Thyroid gland (tissue), 4 donors: ENCODE results near the gene VASP. TPM values are rescaled to one million over a fixed set of nuclear protein-coding genes. Genes with fewer than 3 reads are reported as not detected.

Experiments
- DNase-seq, 2 donors: peaks; one replicate each; pipeline ENCODE4 v3.0.0-alpha.2; 2019
- H3K27ac ChIP-seq, 3 donors: fragments of 200-600 bp; sonication (generic); 1 replicate in 2 of 3; 2 replicates in 1 of 3; pipeline ENCODE4 v1.5.1; 2016 to 2019; ENCODE audit warnings: mild to moderate bottlenecking in 1 of 3, moderate library complexity in 1 of 3
- H3K27me3 ChIP-seq: fragments of 200-600 bp; sonication (generic); one replicate; pipeline ENCODE4 v1.5.1; 2019
- H3K36me3 ChIP-seq, 2 donors: fragments of 200-600 bp; sonication (generic); one replicate each; pipeline ENCODE4 v1.5.1; 2016 to 2019
- H3K4me1 ChIP-seq, 2 donors: fragments of 200-600 bp; sonication (generic); one replicate each; pipeline ENCODE4 v1.5.1; 2017 to 2019
- H3K4me3 ChIP-seq, 3 donors: fragments of 200-600 bp; sonication (generic); replicated peaks in 1 of 3; 1 replicate in 2 of 3; 2 replicates in 1 of 3; pipeline ENCODE4 v1.5.1; 2016; ENCODE audit warnings: mild to moderate bottlenecking in 1 of 3
- H3K9me3 ChIP-seq: fragments of 200-600 bp; sonication (generic); one replicate; pipeline ENCODE4 v1.5.1; 2017
- POLR2A ChIP-seq, 2 donors: fragments of 450-650 bp; IDR thresholded peaks; one replicate each; pipeline ENCODE4 v1.6.1; 2017; ENCODE audit warnings: antibody characterized with exemption in 2 of 2, mild to moderate bottlenecking in 2 of 2, moderate library complexity in 1 of 2
- WGBS, 2 donors: methylation state at CpG; one replicate each; pipeline ENCODE4 v1.1.5; 2017; 5-methylcytosine and 5-hydroxymethylcytosine counted together
- intact Hi-C: fragments of 100-400 bp; cut with DNase I; formaldehyde crosslinking; loops from one replicate; pipeline ENCODE4 v1.15.1; 2023
- total RNA-seq, 4 donors: library from RNA; depleted of rRNA; stranded (reverse); fragments of >200 nt; gene quantifications; one replicate each; pipeline ENCODE4 v1.2.3, GENCODE V29; 2016
- TF ChIP-seq, protein P1 (sequence below), 6 experiments: fragments of 200-600 bp in 3 of 6; fragments of 450-650 bp in 3 of 6; sonication (generic) in 3 of 6; IDR thresholded peaks; one replicate each; pipeline ENCODE4 v1.5.1; 2016 to 2019; ENCODE audit warnings: antibody characterized with exemption in 6 of 6, mild to moderate bottlenecking in 2 of 6, inconsistent platforms in 1 of 6, moderate library complexity in 1 of 6

Gene VASP
- total RNA-seq, 4 donors from 2014 or later: 34.3 to 50.8 (median 45.1) TPM

DNA sequence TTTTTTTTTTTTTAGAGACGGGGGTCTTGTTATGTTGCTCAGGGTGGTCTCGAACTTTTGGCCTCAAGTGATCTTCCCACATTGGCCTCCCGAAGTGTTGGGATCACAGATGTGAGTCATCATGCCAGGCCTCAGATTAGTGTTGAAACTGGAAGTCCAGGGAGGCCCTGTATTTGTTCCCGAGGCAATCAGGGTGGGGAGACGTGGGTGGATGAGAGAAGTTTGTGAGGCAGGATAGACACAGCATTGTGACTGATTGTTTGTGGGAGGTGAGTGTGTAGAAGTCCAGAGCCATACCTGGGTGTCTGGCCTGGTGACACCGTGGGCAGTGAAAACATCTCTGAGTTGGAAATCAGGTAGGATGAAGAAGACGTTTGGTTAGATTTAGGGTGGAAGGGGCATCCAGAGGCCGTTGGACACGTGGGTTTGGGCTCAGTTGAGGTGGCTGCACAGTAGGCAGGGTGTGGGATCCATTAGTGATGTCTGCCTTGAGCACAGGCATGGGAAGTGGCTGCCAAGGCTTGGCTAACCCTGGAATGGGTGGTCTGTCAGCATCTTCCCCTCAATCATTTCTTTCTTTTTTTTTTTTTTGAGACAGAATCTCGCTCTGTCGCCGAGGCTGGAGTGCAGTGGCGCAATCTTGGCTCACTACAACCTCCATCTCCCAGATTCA, 22.9 kb upstream of the VASP start:
- no peak overlapping the region for H3K27ac ChIP-seq
- TF ChIP-seq, protein P1, sequence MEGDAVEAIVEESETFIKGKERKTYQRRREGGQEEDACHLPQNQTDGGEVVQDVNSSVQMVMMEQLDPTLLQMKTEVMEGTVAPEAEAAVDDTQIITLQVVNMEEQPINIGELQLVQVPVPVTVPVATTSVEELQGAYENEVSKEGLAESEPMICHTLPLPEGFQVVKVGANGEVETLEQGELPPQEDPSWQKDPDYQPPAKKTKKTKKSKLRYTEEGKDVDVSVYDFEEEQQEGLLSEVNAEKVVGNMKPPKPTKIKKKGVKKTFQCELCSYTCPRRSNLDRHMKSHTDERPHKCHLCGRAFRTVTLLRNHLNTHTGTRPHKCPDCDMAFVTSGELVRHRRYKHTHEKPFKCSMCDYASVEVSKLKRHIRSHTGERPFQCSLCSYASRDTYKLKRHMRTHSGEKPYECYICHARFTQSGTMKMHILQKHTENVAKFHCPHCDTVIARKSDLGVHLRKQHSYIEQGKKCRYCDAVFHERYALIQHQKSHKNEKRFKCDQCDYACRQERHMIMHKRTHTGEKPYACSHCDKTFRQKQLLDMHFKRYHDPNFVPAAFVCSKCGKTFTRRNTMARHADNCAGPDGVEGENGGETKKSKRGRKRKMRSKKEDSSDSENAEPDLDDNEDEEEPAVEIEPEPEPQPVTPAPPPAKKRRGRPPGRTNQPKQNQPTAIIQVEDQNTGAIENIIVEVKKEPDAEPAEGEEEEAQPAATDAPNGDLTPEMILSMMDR (IDR thresholded peaks at IDR 0.05): no peak
- TF ChIP-seq POLR2A (IDR thresholded peaks at IDR 0.05): no peak

DNA sequence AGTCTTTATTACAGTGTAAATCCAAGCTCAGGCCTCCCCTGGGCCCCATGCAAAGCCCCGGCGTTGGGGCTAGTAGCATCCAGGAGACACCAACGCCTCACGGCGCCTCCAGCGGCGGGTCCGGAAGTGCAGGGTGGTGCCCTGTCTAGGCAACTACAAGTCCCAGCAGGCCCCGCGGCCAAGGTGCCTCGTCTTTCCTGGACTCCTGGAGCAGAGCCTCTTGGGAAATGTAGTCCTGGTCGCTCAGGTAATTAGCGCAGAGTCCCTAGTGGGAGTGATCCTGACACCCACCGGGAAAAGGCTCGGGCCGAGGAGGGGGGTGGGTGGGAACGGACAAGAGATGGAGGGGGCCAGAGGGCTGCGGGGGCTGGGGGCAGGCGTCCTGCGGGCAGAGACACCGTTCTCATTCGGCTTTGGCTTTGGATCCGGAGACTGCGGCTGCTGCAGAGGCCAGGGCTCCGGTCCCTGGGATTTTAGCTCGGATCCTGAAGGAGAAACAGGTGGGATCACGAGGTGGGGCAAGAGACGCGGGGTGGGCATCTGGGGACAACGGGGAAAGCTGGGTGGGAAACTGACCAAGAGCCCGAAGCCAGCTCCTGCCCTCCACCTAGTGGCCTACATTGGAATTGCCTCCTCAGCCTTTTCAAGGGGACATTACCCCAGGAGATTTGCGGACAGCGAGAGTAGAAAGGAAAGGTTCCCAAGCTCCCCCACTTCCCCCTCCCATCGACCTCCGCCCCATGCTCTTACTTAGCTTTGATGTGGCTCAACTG, 21.8 kb upstream of the VASP start:
- H3K36me3 ChIP-seq: no peaks in the 10 kb centered on the region
- H3K4me1 ChIP-seq: peaks cover 0 to 9% of the 10 kb centered on the region in 2 donors
- no peaks in the 10 kb centered on the region for H3K9me3 ChIP-seq
- WGBS, 2 donors: 1 to 2% methylated on average over 19 to 34 of the region's 35 CpGs
- no peaks in the 10 kb centered on the region for H3K27me3 ChIP-seq
- peak; percentile 99 for DNase-seq
- TF ChIP-seq, protein P1 (IDR thresholded peaks at IDR 0.05): peak; percentile 61 to 93 (median 78)
- TF ChIP-seq POLR2A (IDR thresholded peaks at IDR 0.05): no peak
- peak overlapping the region; percentile 39 to 63 (median 51) for H3K4me3 ChIP-seq
- peak overlapping the region; percentile 55 to 95 (median 91) for H3K27ac ChIP-seq
- intact Hi-C loops: no loop called here

More for the DNA sequence above, 22.9 kb upstream of the VASP start:
- DNase-seq: no peak
- Histone ChIP-seq H3K27me3 (no peaks in the 10 kb centered on the region), H3K36me3 (no peaks in the 10 kb centered on the region), H3K4me1 (peaks cover 0 to 9% of the 10 kb centered on the region in 2 donors), H3K4me3 (no peak overlapping the region), H3K9me3 (no peaks in the 10 kb centered on the region)
- intact Hi-C loops: no loop called here
- 75 to 89% methylated on average over 13 of the region's 13 CpGs for WGBS, 2 donors

DNA sequence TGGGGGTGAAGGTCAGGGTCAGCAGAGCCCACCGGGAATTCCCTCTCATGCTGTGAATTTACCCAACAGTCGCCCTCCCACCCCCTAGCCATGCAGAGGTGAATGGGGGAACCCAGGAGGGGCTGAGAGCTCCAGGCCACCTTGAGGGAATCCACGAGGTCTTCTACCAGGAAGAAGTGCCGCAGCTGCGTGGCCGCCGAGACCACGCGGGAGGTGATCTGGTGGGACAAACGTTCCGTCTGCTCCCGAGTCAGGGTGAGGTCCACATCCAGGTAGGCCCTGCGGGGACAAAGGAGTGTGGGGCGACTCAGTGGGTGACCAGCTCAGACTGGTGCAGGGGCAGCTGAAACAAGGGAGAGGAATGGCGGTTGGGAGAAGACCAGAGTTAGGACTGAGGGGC, 18.6 kb upstream of the VASP start:
- no peaks in the 10 kb centered on the region for H3K9me3 ChIP-seq
- H3K27me3 ChIP-seq: no peaks in the 10 kb centered on the region
- TF ChIP-seq, protein P1 (IDR thresholded peaks at IDR 0.05): no peak
- no peak for TF ChIP-seq POLR2A (IDR thresholded peaks at IDR 0.05)
- H3K27ac ChIP-seq: no peak overlapping the region
- H3K4me3 ChIP-seq: no peak overlapping the region
- H3K36me3 ChIP-seq: no peaks in the 10 kb centered on the region
- 92% methylated on average over 15 of the region's 15 CpGs for WGBS, 2 donors
- peaks cover 0 to 21% of the 10 kb centered on the region in 2 donors for H3K4me1 ChIP-seq
- no peak for DNase-seq
- intact Hi-C loops: no loop called here

DNA sequence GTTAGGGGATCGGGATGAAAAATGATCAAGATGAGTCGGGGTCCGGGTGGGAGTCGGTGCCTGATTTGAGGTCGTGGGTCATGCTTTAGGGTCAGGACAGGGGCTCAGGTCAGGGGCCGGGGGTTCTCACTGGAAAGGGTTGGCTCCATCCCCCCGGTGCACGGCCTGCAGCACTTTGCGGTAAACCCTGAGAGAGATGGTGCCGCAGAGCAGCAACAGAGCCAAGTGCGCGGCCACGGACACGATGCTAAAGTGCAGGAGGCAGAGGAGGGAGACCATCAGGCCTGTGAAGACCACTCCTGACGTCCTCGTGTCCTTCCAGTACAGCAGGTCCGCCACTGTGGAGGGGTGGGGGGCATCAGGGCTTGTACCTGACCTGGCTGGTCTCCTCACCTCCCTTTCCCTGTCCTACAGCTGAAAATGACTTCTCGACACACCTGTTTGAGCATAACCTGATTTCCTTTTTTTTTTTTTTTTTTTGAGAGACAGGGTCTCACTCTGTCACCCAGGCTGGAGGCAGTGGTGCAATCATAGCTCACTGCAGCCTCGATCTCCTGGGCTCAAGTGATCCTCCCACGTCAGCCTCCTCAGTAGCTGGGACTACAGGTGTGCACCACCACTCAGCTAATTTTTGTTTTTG, 17.9 kb upstream of the VASP start:
- Histone ChIP-seq H3K27ac (no peak overlapping the region), H3K4me1 (peaks cover 0 to 21% of the 10 kb centered on the region in 2 donors), H3K4me3 (no peak overlapping the region), H3K36me3 (no peaks in the 10 kb centered on the region), H3K27me3 (no peaks in the 10 kb centered on the region), H3K9me3 (no peaks in the 10 kb centered on the region)
- 87 to 89% methylated on average over 19 to 20 of the region's 20 CpGs for WGBS, 2 donors
- TF ChIP-seq, protein P1 (IDR thresholded peaks at IDR 0.05): no peak
- TF ChIP-seq POLR2A (IDR thresholded peaks at IDR 0.05): no peak
- intact Hi-C loops: no loop called here
- no peak for DNase-seq
